Endometrial microvascular endothelial cells (primary cell): ENCODE results near the gene DYNLT2. TPM values are rescaled to one million over a fixed set of nuclear protein-coding genes. Genes with fewer than 3 reads are reported as not detected.
"Not testable (repeated sequence)": the region's sequence is repeated elsewhere in the genome, so short reads cannot be mapped to it uniquely, and the experiment has no call there.

Experiments used
- in situ Hi-C: cut with HindIII; loops from 2 replicates; pipeline ENCODE4 v1.10.0; 2017; ENCODE audit warnings: low sequenced_read_pairs, low pct_unique_long_range_greater_than_20kb; ENCODE audit errors: inconsistent ontology term
- total RNA-seq: library from RNA; depleted of rRNA; stranded (reverse); fragments of >200 nt; gene quantifications from one replicate; pipeline ENCODE4 v1.2.3, GENCODE V29; 2015; ENCODE audit errors: inconsistent ontology term

DYNLT2 gene
- total RNA-seq, 1 donor from 2014 or later, result 2.3 TPM

- in situ Hi-C loops, result no loop called here
Observed at GRCh38 chr6:169710009-169710408, 41.4 kb downstream of the DYNLT2 start.

- in situ Hi-C loops, result no loop called here
Observed at GRCh38 chr6:169709293-169709692, 42.1 kb downstream of the DYNLT2 start.

- in situ Hi-C loops, result no loop called here
Observed at GRCh38 chr6:169707772-169708171, 43.6 kb downstream of the DYNLT2 start.

- in situ Hi-C loops, result no loop called here
Observed at GRCh38 chr6:169702840-169703246, 48.5 kb downstream of the DYNLT2 start.

GRCh38 chr6:169701954-169702839 lies 49.2 kb downstream of the DYNLT2 start, which contains the start of the genes C6orf120 and WDR27:
TSS of gene C6orf120 (plus strand) at chr6:169702126. CDS start at chr6:169702460, 334 bp downstream.
TSS of gene WDR27 (minus strand) at chr6:169702029. CDS start at chr6:169689005, 13,024 bp downstream.
- in situ Hi-C loops, result no loop called here

GRCh38 chr6:169701311-169701953 lies 49.9 kb downstream of the DYNLT2 start:
- in situ Hi-C loops, result no loop called here

GRCh38 chr6:169700296-169700695 lies 51.1 kb downstream of the DYNLT2 start:
- in situ Hi-C loops, result no loop called here

GRCh38 chr6:169697115-169697514 lies 54.3 kb downstream of the DYNLT2 start:
- in situ Hi-C loops, result not testable (repeated sequence)

GRCh38 chr6:169695131-169695530 lies 56.2 kb downstream of the DYNLT2 start:
- in situ Hi-C loops, result no loop called here

- in situ Hi-C loops, result no loop called here
Observed at GRCh38 chr6:169692516-169692915, 58.9 kb downstream of the DYNLT2 start.

GRCh38 chr6:169691260-169691659 lies 60.1 kb downstream of the DYNLT2 start:
- in situ Hi-C loops, result no loop called here

Other genes starting within 250 kb of the DYNLT2 start
- gene WDR27, start 49.5 kb downstream of the DYNLT2 start, total RNA-seq, result 22.3 TPM
- 40.0 TPM for gene C6orf120, start 49.4 kb downstream of the DYNLT2 start, total RNA-seq
- gene PHF10, start 27.1 kb downstream of the DYNLT2 start, total RNA-seq, result 49.0 TPM
- 20.1 TPM for gene ERMARD, start 50 bp upstream of the DYNLT2 start, total RNA-seq